ENCODE results near the gene CHERP.
A peak's percentile ranks its signal among the peaks of the same experiment; 100 is the strongest.

CHERP gene

GRCh38 chr19:16542045-16542909, at the start of gene CHERP:
TSS of gene CHERP (minus strand) at chr19:16542437. CDS start at chr19:16542378, 59 bp downstream.
- no peaks in the 10 kb centered on the region for H3K9me3 Mint-ChIP-seq

GRCh38 chr19:16590876-16591802, 48.9 kb upstream of the CHERP start:
- H3K4me3 Mint-ChIP-seq, result no peak overlapping the region
- no peaks in the 10 kb centered on the region for H3K27me3 Mint-ChIP-seq
- H3K4me1 Mint-ChIP-seq, result peaks cover 83% of the 10 kb centered on the region
- no peaks in the 10 kb centered on the region for H3K9me3 Mint-ChIP-seq
- H3K27ac Mint-ChIP-seq, result no peak overlapping the region
- H3K36me3 Mint-ChIP-seq, result no peaks in the 10 kb centered on the region

More at GRCh38 chr19:16542045-16542909, at the start of gene CHERP:
- H3K36me3 Mint-ChIP-seq, result peaks cover 11% of the 10 kb centered on the region
- H3K27me3 Mint-ChIP-seq, result no peaks in the 10 kb centered on the region
- H3K4me1 Mint-ChIP-seq, result peaks cover 48% of the 10 kb centered on the region
- peak within 1 kb of the TSS; percentile 95 for H3K4me3 Mint-ChIP-seq
- peak within 1 kb of the TSS; percentile 93 for H3K27ac Mint-ChIP-seq

GRCh38 chr19:16589917-16590316, 47.7 kb upstream of the CHERP start:
- H3K4me1 Mint-ChIP-seq, result peaks cover 83% of the 10 kb centered on the region
- H3K27me3 Mint-ChIP-seq, result no peaks in the 10 kb centered on the region
- no peak overlapping the region for H3K4me3 Mint-ChIP-seq
- no peak overlapping the region for H3K27ac Mint-ChIP-seq
- H3K36me3 Mint-ChIP-seq, result no peaks in the 10 kb centered on the region
- H3K9me3 Mint-ChIP-seq, result no peaks in the 10 kb centered on the region

- H3K9me3 Mint-ChIP-seq, result no peaks in the 10 kb centered on the region
- H3K27ac Mint-ChIP-seq, result peak overlapping the region; percentile 86
- H3K4me1 Mint-ChIP-seq, result peaks cover 83% of the 10 kb centered on the region
- no peaks in the 10 kb centered on the region for H3K36me3 Mint-ChIP-seq
- peak overlapping the region; percentile 78 for H3K4me3 Mint-ChIP-seq
- H3K27me3 Mint-ChIP-seq, result no peaks in the 10 kb centered on the region
Observed at GRCh38 chr19:16588824-16589577, 46.8 kb upstream of the CHERP start.

GRCh38 chr19:16587833-16588823, 45.9 kb upstream of the CHERP start:
- H3K27ac Mint-ChIP-seq, result peak overlapping the region; percentile 86
- H3K9me3 Mint-ChIP-seq, result no peaks in the 10 kb centered on the region
- H3K27me3 Mint-ChIP-seq, result no peaks in the 10 kb centered on the region
- peaks cover 83% of the 10 kb centered on the region for H3K4me1 Mint-ChIP-seq
- no peaks in the 10 kb centered on the region for H3K36me3 Mint-ChIP-seq
- peak overlapping the region; percentile 78 for H3K4me3 Mint-ChIP-seq

GRCh38 chr19:16586991-16587832, 45.0 kb upstream of the CHERP start:
- Mint-ChIP-seq H3K9me3 (no peaks in the 10 kb centered on the region), H3K27ac (peak overlapping the region; percentile 30), H3K4me1 (peaks cover 84% of the 10 kb centered on the region), H3K4me3 (peak overlapping the region; percentile 78), H3K36me3 (no peaks in the 10 kb centered on the region), H3K27me3 (no peaks in the 10 kb centered on the region)

- Mint-ChIP-seq H3K27me3 (no peaks in the 10 kb centered on the region), H3K4me1 (peaks cover 89% of the 10 kb centered on the region), H3K36me3 (no peaks in the 10 kb centered on the region), H3K4me3 (peak overlapping the region; percentile 78), H3K9me3 (no peaks in the 10 kb centered on the region), H3K27ac (no peak overlapping the region)
Observed at GRCh38 chr19:16586477-16586871, 44.2 kb upstream of the CHERP start.

GRCh38 chr19:16585808-16586476, 43.7 kb upstream of the CHERP start:
- Mint-ChIP-seq H3K4me3 (peak overlapping the region; percentile 40), H3K27ac (peak overlapping the region; percentile 88), H3K4me1 (peaks cover 90% of the 10 kb centered on the region), H3K36me3 (no peaks in the 10 kb centered on the region), H3K27me3 (no peaks in the 10 kb centered on the region), H3K9me3 (no peaks in the 10 kb centered on the region)

GRCh38 chr19:16585094-16585801, 43.0 kb upstream of the CHERP start:
- Mint-ChIP-seq H3K9me3 (no peaks in the 10 kb centered on the region), H3K4me1 (peaks cover 90% of the 10 kb centered on the region), H3K36me3 (no peaks in the 10 kb centered on the region), H3K4me3 (peak overlapping the region; percentile 82), H3K27ac (peak overlapping the region; percentile 88), H3K27me3 (no peaks in the 10 kb centered on the region)

GRCh38 chr19:16584248-16585093, 42.2 kb upstream of the CHERP start:
- peaks cover 88% of the 10 kb centered on the region for H3K4me1 Mint-ChIP-seq
- H3K9me3 Mint-ChIP-seq, result no peaks in the 10 kb centered on the region
- no peaks in the 10 kb centered on the region for H3K36me3 Mint-ChIP-seq
- no peaks in the 10 kb centered on the region for H3K27me3 Mint-ChIP-seq
- peak overlapping the region; percentile 82 for H3K4me3 Mint-ChIP-seq
- peak overlapping the region; percentile 83 for H3K27ac Mint-ChIP-seq

- peaks cover 2% of the 10 kb centered on the region for H3K36me3 Mint-ChIP-seq
- H3K4me1 Mint-ChIP-seq, result peaks cover 79% of the 10 kb centered on the region
- H3K4me3 Mint-ChIP-seq, result no peak overlapping the region
Observed at GRCh38 chr19:16582486-16583261, 40.4 kb upstream of the CHERP start.

More at GRCh38 chr19:16582486-16583261, 40.4 kb upstream of the CHERP start:
- H3K9me3 Mint-ChIP-seq, result no peaks in the 10 kb centered on the region
- no peak overlapping the region for H3K27ac Mint-ChIP-seq
- H3K27me3 Mint-ChIP-seq, result no peaks in the 10 kb centered on the region
